NB4 (cell line): ENCODE data around the gene TMPRSS11E.
A peak's percentile ranks its signal among the peaks of the same experiment; 100 is the strongest.
"Not testable (repeated sequence)": the region's sequence is repeated elsewhere in the genome, so short reads cannot be mapped to it uniquely, and the experiment has no call there.

ENCODE experiments used
- DNase-seq: peaks from one replicate; pipeline ENCODE4 v3.0.0; 2010; ENCODE audit warnings: low read depth
- H3K4me3 ChIP-seq: one replicate; pipeline ENCODE4 v1.5.1; 2011; ENCODE audit warnings: mild to moderate bottlenecking, low read depth, low read length, moderate library complexity
- CTCF ChIP-seq: IDR thresholded peaks from one replicate; pipeline ENCODE4 v1.5.1; 2012; ENCODE audit warnings: low read depth, low read length
- MAX ChIP-seq: IDR thresholded peaks from 2 replicates; pipeline ENCODE4 v1.6.1; 2011; ENCODE audit warnings: low read depth, low read length
- MYC ChIP-seq: IDR thresholded peaks from 2 replicates; pipeline ENCODE4 v1.6.1; 2011; ENCODE audit warnings: low read depth, low read length
- POLR2A ChIP-seq: IDR thresholded peaks from 2 replicates; pipeline ENCODE4 v1.6.1; 2011; ENCODE audit warnings: mild to moderate bottlenecking; ENCODE audit not compliant: insufficient read length; ENCODE audit errors: extremely low read depth

The TMPRSS11E gene

DNA sequence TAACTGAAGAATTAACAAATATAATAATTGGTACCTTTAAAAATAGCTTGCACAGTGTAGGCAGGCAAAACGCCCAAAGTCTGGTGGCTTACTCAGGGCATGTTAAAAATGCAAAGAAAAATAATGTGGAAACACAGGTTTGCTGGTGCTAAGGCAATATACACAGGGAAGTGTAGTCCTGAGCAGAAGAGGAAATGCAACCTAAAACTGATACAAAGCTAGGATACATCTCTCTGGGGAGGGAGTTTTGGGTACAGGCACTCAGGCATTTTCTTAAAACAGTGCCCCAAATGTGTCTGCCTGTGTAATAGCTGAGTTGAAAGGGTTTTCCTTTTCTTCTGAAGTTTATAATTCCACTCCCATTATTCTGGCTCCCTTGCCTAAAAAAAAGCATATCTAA is 47.4 kb downstream of the TMPRSS11E start:
- DNase-seq = no peak
- no peak for TF ChIP-seq POLR2A
- TF ChIP-seq CTCF = no peak
- TF ChIP-seq MAX = no peak
- TF ChIP-seq MYC = no peak
- H3K4me3 ChIP-seq = no peak overlapping the region

DNA sequence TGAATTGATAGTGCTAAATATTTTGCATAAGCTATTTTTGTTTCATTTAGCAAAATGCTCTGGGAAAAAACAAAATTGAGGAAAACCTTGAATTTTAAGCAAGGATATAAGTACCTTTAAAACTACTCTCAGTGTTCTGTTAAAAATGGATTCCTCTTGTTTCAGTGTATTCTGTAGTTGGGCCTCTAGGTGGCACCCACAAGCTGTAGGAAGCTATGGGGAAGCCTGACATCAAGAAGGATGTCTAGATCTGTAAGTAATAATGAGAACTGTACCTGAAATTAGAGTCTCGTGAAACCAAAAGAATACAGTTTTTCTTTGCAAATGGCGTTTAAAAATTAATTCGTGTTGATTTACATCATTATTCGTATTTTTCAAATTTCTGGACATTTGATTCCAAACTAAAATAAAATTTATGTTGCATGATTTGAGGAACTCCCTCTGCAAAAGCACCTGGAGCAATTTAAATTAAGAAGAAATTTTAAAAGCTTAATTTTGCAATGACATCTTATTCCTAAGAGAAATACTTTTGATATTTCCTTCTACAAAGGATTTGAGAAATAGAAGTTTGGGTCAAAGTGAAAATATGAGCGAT is 51.2 kb downstream of the TMPRSS11E start:
- TF ChIP-seq CTCF (peak; percentile 64), POLR2A (no peak), MYC (no peak)
- peak; percentile 71 for DNase-seq
- no peak overlapping the region for H3K4me3 ChIP-seq

DNA sequence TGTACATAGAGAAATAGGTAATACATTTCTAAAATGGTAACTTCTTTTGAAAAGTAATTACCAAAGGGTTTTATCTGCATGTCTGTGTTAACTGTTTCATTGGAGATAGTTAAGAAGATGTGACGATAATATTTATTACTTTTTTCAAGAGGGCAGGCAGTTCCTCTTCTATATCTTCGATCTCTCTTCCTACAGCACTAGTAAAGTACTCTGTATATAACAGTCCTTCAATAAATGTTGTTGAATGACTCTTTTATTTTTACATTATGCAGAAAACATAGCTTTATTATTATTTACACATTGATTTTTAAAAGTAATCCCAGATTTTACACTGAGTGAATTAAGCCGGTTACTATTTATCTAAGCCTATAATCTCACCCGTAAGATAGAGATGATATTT is 51.8 kb downstream of the TMPRSS11E start:
- TF ChIP-seq MYC (no peak), CTCF (no peak), MAX (no peak), POLR2A (no peak)
- DNase-seq = no peak
- H3K4me3 ChIP-seq = no peak overlapping the region

DNA sequence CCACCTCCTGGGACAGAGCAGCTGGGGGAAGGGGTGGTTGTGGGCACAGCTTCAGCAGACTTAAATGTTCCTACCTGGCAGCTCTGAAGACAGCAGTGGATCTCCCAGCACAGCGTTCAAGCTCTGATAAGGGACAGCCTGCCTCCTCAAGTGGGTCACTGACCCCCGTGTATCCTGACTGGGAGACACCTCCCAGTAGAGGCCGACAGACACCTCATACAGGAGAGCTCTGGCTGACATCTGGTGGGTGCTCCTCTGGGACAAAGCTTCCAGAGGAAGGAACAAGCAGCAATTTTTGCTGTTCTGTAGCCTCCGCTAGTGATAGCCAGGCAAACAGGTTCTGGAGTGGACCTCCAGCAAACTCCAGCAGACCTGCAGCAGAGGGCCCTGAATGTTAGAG is 56.2 kb downstream of the TMPRSS11E start:
- H3K4me3 ChIP-seq = not testable (repeated sequence)

DNA sequence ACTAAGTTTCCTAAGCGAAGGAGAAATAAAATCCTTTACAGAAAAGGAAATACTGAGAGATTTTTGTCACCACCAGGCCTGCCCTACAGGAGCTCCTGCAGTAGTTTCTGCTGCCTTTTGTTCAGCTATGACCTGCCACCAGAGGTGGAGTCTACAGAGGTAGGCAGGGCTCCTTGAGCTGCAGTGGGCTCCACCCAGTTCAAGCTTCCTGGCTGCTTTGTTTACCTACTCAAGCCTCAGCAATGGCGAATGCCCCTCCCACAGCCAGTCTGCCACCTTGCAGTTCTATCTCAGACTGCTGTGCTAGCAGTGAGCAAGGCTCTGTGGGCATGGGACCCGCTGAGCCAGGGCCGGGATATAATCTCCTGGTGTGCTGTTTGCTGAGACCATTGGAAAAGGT is 57.6 kb downstream of the TMPRSS11E start:
- H3K4me3 ChIP-seq, DNase-seq: not testable (repeated sequence)

More for the DNA sequence above, 56.2 kb downstream of the TMPRSS11E start:
- not testable (repeated sequence) for DNase-seq

DNA sequence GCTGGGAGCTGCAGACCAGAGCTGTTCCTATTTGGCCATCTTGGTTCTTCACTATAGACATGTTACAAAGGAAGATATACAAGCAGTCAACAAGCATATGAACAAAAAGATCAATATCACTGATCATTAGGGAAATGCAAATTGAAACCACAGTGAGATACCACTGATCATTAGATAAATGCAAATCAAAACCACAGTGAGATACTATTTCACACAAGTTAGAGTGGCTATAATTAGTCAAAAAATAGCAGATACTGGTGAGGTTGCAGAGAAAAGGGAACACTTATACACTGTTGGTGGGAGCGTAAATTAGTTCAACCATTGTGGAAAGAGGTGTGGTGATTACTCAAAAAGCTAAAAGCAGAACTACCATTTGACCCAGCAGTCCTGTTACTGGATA is 58.2 kb downstream of the TMPRSS11E start:
- DNase-seq, H3K4me3 ChIP-seq: not testable (repeated sequence)

DNA sequence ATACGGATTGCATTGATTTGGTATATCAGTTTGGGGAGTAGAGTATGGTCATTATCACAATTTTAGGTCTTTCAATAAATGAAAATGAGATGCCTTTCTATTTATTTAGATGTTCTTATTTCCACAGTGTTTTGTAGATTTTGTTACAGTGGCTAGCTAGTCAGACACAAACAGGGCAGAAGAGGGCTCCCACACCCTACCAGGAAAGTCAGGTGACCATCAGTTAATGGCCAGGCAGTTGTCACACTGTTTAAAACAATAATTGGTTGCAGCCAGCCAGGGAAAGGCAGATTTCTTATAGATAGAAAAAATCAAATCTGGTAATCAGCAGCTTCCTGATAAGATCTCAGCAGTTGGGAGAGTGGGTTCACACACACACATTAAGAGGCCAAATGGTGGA is 71.6 kb downstream of the TMPRSS11E start:
- TF ChIP-seq POLR2A = no peak
- no peak for TF ChIP-seq MAX
- TF ChIP-seq MYC = no peak
- TF ChIP-seq CTCF = no peak
- no peak for DNase-seq
- H3K4me3 ChIP-seq = no peak overlapping the region

DNA sequence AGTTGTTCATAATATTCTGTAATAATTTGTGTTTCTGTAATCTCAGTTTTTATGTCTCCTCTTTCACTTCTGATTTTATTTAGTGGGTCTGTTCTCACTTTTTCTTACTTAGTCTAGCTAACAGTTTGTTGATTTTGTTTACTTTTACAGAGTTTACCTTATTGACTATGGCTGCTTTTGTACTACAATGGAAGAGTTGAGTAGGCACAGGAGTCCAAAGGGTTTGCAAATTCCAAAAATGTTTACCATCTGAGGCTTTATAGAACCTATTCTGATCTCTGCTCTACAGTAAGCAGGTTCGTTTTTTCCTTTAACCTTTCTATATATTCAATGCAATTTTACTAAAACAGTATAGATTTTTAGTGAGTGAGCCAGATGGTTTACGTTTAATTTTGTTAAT is 73.7 kb downstream of the TMPRSS11E start:
- H3K4me3 ChIP-seq = no peak overlapping the region
- no peak for TF ChIP-seq CTCF
- TF ChIP-seq MYC = no peak
- no peak for TF ChIP-seq MAX
- TF ChIP-seq POLR2A = no peak
- DNase-seq = no peak

GRCh38 chr4:68522232-68522631 is 75.0 kb downstream of the TMPRSS11E start:
- not testable (repeated sequence) for H3K4me3 ChIP-seq, DNase-seq
